ENCODE data around the gene DISP2.

Gene DISP2

DNA sequence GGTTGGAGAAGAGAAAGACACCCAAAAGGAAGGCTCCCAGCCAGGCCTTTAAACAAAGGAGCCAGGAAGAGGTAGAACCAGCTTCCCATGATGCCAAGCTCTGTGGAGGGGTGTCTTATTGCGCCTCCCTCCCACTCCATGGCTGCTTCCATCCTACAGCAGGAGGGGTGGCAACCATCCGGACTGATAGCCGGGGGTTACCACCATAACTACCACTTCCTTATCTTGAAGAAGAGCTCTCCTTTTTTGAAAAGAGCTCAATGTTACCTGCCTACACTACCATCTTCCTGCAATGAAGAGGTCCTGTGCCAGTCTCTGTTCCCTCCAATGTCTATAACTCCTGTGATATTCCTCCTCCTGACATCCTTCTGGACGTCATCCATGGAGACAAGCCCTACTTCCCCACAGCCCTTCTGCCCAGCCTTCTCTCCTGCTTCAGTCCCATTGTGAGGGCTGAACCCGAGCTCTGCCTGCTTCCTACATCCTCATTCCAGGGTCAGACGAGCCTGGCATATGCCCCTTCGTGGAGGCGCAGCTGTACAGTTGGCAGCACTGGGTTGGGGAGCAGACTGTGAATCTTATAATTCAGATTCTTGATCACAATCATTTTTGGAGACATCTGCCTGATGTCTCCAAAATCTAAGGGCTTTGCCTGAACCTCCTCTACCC is 25.8 kb upstream of the DISP2 start:
- TF ChIP-seq CTCF (conservative IDR thresholded peaks at IDR 0.05; ENCODE audit: control insufficient read depth, insufficient read depth, low read depth, low read length) = no peak
- H3K4me3 ChIP-seq (ENCODE audit: control insufficient read depth, low read depth, low read length) = no peak overlapping the region
- no peak for DNase-seq (ENCODE audit: low read depth)

- no peak for TF ChIP-seq CTCF (conservative IDR thresholded peaks at IDR 0.05; ENCODE audit: control insufficient read depth, insufficient read depth, low read depth, low read length)
- H3K4me3 ChIP-seq (ENCODE audit: control insufficient read depth, low read depth, low read length) = no peak overlapping the region
- DNase-seq (ENCODE audit: low read depth) = peak; percentile 39
These were observed 24.0 kb upstream of the DISP2 start for GRCh38 chr15:40333922-40334492.

- DNase-seq (ENCODE audit: low read depth) = no peak
- TF ChIP-seq CTCF (conservative IDR thresholded peaks at IDR 0.05; ENCODE audit: control insufficient read depth, insufficient read depth, low read depth, low read length) = no peak
- H3K4me3 ChIP-seq (ENCODE audit: control insufficient read depth, low read depth, low read length) = no peak overlapping the region
These were observed 23.5 kb upstream of the DISP2 start for GRCh38 chr15:40334541-40334940.

DNA sequence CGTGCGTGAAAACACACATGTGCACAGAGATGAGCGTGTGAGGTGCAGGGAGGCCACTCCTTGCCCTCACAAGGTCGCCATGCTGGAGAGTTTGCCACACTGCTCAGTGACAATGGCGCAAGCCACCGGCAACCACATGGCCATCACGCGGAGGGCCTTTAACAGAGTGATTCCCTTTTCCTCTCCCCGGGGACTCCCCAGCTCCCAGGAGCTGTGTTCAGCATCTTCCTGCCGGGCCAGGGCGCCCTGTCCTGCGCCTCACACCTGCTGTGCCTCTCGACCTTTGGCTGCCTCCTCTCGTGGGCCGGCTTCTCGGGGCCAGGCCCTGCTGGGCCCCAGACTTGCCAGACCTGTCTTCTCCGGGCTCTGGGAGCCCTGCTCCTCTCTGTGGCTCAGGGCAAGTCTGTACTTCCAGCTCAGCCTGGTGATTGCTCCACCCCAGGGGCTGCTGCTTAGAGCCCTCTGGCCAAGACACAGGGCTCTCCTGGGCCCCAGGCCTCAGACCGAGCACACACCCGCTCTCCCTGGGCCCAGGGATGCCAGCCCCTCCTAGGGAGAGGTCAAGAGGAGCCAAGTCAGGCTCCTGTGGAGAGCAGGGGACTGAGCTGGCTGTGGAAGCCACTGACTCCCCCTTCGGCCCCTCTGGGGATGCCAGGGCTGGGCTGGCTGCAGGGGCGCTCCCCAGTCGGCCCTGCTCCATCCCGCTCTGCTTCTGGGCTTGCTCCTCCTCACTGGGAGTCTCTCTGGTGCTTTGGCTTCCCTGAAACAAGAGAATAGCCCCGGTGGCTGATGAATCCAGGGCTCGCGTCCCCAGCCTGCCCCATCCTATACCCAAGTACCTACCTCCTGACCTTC is 22.9 kb upstream of the DISP2 start:
- DNase-seq (ENCODE audit: low read depth) = no peak
- H3K4me3 ChIP-seq (ENCODE audit: control insufficient read depth, low read depth, low read length) = no peak overlapping the region
- TF ChIP-seq CTCF (conservative IDR thresholded peaks at IDR 0.05; ENCODE audit: control insufficient read depth, insufficient read depth, low read depth, low read length) = no peak

DNA sequence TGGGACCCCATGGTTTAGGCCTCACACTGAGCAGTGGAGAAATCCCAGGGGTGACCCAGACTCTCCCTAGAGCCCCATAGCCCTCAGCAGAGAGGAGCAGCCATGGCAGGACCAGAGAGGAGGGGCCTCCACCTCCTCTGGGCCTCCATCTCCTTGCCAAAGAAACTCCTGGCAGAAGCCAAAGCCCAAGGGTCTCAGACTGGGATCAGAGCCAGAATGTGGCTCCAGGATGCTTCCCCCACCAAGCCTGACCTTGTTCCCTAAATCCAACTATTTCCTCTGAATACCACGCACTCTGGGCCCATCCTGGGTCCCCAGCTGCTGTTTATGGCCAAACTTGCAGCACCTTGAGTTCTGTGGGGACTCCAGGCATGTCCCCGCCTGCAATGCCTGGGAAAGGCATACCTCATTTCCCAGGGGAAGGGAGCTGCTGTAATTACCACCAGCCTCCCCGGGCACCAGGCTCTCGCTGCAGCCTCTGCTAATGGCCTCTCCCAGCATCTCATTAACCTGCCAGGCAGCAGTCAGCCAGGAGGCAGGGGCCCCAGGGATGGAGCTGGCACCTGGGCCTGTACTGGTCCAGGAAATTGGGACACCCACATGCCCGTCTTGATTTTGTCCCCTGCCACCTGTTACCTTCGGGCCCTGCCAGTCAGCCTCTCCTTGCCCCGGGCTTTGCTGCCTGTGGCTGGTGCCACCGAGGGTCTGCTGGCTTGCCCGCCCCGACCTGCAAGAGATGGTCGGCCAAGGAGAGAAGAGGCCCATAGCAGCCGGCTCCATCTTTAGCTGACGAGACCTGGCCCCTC is 21.9 kb upstream of the DISP2 start:
- DNase-seq (ENCODE audit: low read depth) = no peak
- no peak for TF ChIP-seq CTCF (conservative IDR thresholded peaks at IDR 0.05; ENCODE audit: control insufficient read depth, insufficient read depth, low read depth, low read length)
- H3K4me3 ChIP-seq (ENCODE audit: control insufficient read depth, low read depth, low read length) = no peak overlapping the region

- no peak overlapping the region for H3K4me3 ChIP-seq (ENCODE audit: control insufficient read depth, low read depth, low read length)
- no peak for DNase-seq (ENCODE audit: low read depth)
- no peak for TF ChIP-seq CTCF (conservative IDR thresholded peaks at IDR 0.05; ENCODE audit: control insufficient read depth, insufficient read depth, low read depth, low read length)
These were observed 21.3 kb upstream of the DISP2 start for GRCh38 chr15:40336744-40337122.
